NCI-H2171 (cell line): ENCODE measurements around the gene TLN1.

Source experiments
- DNase-seq: peaks from one replicate; lab custom pipeline; 2025; lab: John Stamatoyannopoulos, UW

Gene TLN1

DNA sequence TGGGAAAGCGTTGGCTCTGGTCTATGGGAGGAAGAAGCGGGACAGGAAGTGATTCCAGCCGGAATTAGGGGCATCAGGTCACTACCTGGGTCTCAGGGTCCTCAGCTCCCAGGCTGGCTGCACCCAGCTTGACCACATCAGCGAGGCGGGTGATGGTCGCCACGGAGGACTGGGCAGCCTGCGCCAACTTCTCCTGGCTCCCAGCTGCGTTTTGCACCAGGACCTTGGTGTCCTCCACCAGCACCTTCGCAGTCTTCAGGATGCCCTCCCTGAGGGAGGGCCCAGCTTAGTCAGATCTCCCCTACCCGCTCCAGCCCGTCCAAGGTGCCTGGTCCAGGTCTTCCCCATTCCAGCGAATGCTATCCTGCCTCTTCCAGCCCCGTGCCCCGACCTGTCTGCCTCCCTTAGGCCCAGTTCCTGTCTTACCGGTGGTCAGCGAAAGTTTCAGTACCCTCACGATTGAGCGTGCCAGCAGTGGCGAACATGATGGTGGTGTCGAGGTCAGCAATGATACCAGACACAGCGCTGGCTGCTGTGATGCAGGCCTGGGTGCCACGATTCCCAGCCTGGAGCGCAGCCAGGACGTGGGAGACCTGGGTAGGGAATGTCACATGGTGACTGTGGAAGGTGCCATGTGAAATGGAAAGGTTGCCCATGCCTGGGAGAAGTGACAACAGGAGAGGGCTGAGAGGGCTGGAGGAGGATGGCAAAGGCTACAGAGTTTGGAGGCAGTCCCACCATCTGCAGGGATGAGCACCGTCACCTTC is 27.9 kb downstream of the TLN1 start:
- no peak for DNase-seq

DNA sequence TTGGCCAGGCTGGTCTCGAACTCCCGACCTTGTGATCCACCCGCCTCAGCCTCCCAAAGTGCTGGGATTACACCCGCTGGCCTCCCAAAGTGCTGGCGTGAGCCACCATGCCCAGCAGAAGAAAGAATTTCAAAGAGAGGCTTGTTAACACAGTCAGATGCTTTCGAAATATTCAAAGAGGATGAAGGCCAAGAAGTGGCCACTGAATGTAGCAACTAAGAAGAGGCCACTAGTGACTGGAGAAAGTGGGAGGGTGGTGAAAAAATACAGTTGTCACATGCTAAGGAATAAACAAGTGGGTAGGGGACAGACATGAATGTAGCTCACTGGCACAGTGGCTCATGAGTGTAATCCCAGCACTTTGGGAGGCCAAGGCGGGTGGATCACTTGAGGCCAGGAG is 29.3 kb downstream of the TLN1 start:
- DNase-seq, result no peak

DNA sequence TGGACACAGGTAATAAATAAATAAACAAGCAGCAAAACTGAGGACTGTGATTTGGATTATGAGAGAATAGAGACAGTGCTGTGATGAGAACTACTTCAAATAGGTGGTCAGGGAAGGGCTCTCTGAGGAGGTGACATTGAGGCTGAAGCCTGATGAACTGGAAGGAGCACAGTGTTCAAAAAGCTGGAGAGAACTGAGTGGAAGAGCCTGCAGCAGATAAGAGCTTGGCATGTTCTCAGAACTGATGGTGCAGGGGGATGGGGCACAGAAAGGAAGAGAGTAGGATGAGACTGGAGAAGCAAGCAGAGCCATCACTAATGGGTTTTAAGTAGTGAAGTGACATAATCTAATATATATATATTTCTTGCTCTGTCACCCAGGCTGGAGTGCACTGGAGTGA is 31.1 kb downstream of the TLN1 start:
- no peak for DNase-seq

DNA sequence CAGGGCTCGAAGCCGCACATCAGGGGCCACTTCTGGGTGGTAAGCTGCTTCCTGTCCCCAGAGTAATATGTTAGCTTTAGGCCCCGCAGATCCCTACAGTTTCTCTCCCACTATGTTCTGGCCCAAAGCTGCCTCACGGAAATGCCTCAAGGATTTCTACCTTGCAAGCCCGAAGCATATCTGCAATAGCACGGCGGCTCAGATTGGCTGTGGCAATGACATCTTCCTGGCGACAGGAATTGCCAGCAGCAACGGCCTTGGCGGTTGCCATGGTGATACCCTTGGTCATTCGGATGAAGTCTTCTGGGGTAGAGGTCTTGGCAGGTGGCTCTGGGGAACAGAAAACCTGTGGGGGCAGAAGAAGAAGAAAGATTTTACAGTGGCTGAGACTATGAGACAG is 32.0 kb downstream of the TLN1 start:
- DNase-seq, result no peak

DNA sequence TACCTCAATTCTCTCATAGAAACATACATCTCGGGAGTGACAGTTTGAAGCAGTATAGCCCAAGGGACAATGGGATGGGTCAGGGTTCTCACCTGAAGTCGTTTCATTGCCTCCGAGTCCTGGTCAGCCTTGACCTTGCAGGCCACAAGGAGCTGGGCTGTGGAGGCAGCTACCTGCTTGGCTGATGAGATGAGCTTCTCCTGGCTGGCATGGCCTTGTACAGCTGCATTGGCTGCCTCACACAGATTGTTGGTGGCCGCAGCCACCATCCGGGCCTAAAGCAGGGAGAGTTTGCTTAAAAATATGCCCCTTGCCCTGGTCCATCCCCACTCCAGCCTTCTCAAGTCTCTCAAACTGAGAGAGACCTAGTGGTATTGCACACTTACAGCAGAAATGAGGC is 33.8 kb downstream of the TLN1 start:
- no peak for DNase-seq

DNA sequence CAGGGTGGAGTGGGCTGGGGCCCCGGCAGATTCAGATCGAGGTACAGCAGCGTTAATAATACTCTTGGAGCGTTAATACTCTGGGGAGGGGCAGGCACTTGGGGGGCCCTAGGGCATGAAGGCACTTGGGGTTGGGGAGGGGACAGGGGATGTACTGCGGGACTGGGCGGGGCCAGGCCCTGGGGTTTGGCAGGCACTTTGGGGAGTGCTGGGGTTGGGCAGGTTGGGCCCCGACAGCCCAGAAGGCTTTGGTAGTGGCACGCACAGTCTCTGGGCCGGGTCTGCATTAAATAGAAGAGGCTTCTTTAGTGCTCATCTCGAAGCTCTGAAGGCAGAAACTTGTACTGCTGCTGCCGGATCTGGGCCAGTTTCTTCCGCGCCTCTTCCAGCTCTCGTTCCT is 34.5 kb downstream of the TLN1 start:
- DNase-seq, result no peak

DNA sequence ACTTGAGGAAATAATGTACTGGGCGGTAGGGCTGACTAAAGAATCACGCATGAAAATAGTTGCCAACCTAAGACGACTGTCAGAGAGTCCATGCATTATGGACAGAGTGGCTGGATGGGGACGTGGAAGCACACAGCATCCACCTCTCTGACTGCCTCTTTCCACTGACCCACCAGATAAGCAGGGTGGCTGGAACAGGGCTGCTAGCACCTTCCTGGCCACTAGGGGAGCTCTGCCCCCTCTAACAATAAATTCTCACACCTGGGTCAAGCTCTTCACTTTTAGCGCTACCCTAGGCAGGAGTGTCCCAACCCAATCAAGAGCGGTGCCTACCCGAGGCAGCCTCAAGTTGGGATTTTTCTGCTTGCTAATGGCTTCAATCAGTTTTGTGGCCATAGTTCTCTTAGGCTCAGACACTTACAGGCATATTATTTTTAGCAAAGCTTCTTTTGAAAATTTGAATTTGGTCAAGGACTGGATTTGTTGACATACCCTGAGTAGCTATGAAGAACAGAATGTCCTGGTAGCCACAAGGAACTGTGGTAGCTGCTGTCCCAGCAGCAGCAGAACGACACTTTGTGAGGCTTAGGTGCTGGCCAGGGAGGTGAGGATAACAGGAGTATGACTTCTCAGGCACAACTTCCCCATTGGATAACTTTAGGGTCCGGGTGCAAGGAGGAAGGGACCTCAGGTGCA is 35.3 kb downstream of the TLN1 start:
- DNase-seq, result no peak

DNA sequence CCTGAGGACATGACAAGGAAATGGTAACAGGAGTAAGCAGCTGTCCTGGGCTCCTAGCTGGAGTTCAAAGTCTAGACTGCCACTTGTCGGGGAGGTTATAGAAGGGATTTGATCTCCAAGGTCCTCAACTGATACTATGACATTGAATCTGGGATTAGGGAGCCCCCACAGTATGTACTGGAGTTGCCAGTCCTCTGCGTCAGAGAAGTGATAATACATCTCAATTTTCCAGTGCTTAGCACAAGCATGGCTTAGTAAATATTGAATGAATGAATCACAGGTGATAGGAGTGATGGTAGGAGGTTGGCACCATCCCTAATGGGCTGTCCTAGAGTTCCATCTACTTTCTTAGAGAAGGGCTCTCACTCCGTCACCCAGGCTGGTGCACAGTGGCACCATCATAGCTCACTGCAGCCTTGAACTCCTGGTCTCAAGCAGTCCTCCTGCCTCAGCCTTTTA is 36.0 kb downstream of the TLN1 start:
- no peak for DNase-seq

DNA sequence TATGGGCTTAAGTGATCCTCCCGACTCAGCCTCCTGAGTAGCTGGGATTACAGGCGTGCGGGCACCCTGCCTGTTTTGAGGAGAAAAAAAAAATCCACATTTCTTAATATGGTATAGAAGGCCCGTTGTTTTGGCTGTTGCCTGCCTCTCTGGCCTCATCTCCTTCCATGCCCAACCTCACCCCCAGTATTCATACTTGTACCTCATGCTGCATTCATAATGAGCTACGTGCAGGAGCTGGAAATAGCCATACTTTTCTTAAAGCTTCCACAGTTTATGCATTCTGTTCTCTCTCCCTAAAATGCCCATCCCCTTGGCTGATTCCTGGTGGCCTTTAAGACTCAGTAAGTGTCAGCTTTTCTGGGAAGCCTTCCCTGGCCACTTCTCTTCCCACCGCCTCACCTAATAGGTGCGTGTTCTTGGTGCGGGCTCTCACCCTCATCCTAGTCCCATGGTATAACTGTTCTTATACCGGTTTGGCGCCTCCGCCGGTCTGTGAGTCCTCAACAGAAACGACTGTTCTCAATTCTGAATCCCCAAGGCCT is 40.2 kb downstream of the TLN1 start:
- DNase-seq, result no peak

DNA sequence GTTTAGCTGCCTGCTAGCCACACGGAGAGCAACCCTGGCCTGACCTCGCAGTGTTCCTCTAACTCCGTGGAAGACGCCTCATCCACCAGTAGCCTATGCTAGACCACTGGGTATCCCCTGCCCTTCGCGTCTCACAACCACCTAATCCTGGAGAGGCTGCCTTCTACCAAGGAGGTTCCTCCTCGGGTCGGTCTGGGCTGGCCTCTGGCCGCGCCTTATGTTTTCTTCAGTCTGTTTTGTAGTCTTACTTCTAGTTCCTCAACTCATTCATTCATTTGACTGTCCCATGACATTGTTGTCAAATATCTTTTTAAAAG is 40.7 kb downstream of the TLN1 start:
- no peak for DNase-seq

DNA sequence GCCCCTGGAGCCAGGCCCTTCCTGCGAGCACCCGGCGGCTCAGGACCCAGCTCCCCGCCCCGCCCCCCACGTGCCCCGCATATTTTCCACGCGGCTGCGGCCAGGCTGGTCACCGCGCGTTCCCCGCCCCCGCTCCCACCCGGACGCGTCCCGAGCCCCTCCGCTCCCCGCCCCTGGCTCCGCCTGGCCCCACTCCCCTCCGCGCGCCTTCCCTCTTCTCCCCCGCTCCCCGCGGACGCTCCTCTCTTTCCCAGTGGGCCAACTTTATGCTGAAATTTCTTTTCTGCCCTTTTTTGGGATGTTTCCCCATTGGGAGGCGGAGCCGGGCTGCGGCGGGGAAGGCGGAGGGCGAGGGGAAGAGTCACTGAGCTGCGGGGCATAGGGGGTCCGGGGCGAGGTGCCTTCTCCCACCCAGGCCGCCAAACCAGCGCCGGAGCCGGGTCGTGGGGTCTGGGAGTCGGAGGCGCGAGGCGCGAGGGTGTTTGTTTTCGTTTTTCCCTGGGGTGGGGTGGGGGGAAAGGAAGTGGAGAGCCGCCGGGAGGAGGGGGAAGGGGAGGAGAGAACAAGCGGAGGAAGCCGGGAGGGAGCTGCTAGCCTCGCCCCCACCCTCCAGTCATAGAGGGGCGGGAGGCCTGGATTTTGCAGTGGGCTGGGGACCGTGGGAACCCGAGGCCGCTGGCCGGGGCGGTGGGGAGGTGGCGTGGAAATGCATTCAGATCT is 41.2 kb downstream of the TLN1 start:
- DNase-seq, result no peak

DNA sequence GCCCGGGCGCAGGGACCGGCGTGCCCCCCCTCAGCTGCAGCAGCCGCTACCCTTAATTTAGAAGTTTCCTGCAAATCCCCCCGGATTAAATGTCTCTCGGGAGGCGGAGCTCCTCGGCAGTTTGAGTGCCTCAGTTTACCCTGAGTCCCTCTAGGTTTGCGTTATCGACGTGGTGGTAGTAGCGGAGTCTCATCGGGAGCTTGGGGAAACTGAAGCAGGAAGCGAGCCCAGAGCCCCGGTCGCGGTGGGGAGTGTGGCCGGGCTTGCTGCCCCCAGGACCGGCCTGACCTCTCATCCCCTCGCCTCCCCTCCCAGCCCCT is 41.7 kb downstream of the TLN1 start:
- no peak for DNase-seq

DNA sequence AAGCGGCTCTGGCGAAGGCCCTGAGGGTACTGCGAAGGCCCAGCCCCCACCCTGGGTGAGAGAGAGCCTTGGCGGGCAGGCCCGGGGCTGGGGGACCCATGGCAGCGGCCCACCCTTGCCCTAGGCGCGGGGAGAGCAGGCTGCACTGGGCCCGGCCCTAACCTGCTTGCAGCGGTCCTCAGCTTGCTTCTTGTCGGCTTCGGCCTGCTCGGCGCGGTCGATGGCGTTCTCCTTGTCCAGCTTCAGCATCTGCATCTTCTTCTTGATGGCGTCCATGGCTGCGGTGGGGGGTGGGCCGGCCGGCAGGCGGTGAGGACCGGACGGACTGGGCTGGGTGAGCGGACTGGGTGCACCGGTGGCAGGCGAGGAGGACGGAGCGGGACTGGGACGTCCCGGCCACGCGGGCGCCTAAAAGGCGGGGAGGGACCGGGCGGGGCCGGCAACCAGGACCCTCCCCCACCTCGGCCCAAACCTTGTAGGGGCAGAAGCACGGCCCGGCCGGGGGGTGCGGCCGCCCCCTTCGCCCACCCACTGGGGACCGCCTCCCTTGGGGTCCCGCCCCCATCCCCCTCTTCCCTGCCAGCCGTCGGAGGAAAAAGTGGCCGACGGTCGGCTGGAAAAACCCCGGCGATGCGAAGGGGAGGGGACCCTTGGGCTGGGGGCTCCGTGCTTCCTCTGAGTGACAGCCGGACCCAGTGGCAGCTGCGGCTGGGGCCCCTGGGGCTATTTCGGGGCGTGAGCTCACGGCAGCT is 42.3 kb downstream of the TLN1 start, which contains the start of gene TPM2:
Gene TPM2 (minus strand): TSS at position 384 of the 752 bp plus-strand sequence. CDS start 108 bp downstream, at position 276.
- no peak for DNase-seq

DNA sequence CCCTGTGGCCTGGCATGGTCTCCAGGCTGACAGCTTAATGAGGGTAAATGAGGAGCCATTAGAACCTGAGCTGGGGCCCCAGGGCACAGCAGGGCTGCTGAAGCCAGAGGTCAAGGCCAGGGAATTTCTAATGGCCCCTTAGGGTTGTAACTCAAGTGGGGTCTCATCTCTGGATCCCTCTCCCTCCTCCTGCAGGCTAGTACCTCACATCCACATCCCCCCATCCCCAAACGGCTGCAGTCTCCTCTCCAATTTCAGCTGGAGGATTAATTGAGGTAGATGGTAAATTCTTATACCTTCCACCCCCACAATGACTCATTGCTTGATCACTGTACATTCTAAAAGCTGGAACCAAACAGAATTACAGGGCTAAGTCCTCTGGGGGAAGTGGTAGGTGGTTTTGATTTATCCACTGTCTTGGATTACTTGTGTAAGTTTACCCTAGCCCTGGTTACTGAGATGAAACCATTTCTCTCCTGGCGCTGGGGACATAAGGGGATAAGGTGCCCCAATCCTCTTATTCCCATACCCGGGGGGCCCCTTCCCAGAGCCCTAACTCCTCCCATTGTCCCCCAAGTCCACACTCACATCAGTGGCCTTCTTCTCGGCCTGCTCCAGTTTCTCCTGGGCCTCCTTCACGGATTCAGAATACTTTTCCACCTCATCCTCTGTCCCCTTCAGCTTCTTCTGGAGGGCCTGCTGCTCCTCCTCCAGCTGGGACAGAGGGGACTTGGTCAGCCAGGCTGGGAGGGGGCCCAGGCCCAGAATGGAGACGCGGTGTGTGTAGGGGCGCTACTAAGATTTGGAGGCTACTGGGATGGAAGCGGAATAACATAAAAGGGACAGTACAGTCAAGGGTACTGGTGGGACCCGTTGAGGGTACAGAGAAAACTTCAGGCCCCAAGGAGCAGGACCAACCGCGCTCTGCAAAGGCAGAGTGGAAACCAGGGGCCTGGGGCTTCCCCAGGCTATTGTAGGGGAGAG is 43.1 kb downstream of the TLN1 start:
- no peak for DNase-seq

DNA sequence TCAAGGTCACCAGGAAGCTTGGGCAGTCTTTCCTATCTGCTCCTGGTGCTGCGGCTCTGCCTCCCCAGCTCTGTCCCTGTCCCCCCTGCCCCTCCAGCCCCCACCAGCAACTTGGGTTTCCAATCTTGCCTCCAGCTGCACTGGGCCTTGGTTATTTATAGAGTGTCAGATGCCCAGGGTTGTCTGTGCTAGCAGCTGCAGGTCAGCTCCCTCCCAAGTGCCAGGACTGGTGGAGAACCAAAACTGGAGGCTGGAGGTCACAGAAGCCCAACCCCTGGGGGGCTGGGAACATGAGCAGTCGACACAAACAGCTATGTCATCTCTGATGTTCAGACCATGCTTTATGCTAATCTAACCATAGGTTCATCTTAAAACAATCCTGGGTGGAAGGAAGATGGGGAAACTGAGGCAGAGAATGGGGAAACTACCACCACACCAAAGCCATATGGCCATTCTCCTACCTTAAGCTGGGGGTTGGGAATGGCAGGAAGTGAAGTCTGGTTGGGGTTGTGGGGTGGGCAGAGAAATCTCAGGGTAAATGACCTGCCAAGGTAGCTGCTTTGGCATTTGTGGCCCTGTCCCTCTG is 43.9 kb downstream of the TLN1 start:
- no peak for DNase-seq

DNA sequence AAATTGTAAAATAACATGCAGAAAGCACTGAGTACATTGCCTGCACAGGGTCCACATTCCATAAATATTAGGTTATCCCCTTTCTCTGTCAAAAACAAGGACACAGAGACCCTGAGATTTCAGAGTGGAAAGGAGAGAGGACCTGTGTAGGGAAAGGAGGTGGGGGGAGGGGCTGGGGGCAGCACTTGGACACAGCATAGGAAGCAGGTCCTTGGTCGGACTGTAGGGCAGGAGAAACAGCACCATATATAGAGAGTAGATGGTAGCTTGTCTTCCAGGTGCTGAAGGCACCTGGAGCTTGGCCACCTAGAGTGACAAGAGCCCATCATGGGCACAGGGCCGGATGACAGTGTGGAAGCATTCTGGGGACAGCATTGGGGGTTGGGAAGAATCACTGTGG is 44.7 kb downstream of the TLN1 start:
- no peak for DNase-seq

DNA sequence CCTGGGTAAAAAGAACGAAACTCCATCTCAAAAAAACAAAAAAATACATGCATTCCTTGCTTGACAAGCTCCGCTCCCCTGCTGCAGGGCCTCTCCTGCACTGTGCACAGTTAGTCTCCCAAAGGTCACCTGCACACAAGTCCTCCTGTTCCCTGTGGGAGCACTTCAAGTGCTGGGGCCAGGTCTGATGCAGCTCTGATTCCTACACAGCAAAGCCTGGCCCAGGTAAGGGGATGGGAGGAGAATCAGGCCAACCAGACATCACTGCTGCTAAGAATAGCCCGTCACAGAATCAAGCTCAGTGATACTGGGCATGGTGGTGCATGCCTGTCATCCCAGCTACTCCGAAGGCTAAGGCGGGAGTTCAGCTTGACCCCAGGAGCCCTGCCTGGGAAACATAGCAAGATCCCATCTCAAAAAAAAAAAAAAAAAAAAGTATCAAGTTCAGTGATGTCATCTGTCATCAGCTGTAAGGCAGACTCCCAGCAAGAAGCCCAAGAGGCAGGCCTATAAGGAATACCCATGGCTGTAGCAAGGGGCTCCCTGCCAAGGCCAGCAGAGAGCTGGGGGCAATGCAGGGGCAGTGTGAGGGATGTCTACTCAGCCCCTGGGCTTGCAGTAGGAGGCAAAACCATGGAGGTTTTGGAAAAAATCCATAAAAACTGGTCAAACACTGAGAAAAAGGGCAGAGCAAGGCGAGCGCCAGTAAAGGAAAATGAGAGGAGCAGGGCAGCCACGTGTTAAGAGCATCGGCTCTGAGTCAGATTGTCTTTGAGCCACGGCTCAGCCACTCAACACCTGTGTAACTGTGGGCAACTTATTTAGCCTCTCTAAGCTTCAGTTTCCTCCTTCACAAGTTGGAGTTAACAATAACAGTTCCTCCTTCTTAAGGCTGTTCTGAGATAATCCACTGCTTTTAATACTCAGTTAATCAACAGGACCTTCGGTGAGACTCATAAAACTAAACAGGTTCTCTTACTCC is 45.5 kb downstream of the TLN1 start:
- DNase-seq, result no peak

DNA sequence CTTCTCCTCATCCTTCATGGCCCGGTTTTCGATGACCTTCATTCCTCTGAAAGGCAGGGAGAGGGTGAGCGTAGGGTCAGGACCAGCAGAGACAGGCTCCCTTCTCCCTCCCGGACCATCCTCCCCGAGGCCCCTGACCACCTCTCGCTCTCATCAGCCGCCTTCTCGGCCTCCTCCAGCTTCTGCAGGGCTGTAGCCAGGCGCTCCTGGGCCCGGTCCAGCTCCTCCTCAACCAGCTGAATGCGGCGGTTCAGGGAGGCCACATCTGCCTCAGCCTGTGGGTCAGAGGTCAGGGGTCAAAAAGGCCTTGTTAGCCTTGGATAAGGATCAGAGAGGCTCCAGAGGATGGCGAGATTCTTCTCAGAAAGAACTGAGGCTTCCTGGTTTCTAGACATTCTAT is 46.5 kb downstream of the TLN1 start:
- no peak for DNase-seq

DNA sequence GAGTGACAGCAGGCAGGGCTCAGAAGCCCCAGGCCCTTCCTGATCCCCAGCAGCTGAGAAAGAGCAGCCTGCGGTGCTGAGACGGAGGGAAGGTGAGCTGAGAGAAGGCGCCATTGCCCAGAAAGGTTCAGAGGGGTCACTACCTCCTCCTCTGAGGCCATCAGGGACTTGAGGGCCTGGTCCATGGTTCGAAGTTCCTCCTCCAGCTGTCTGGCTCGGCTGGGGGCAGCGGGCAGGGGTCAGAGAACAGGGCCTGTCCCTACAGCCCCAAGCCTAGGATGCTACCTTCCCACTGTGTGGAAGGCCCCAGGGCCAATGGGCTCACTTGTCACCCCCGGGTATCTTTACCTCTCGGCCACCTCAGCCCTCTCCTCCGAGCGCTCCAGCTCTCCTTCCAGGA is 47.1 kb downstream of the TLN1 start:
- DNase-seq, result no peak
